ACC112 (cell line): Measurements from ENCODE around the gene GDF9.

Experiments
- H2AFZ ChIP-seq: fragments of 200-600 bp; sonication (generic); one replicate; pipeline ENCODE4 v1.6.0; 2017; ENCODE audit warnings: antibody characterized with exemption, low read length; ENCODE audit not compliant: unreplicated experiment
- H3K27ac ChIP-seq: fragments of 200-600 bp; sonication (generic); 2 replicates; pipeline ENCODE4 v1.5.1; 2014; ENCODE audit warnings: low read depth, mild to moderate bottlenecking, antibody characterized with exemption, low read length, moderate library complexity
- H3K27me3 ChIP-seq: fragments of 200-600 bp; sonication (generic); 2 replicates; pipeline ENCODE4 v1.6.1; 2014; ENCODE audit warnings: mild to moderate bottlenecking, antibody characterized with exemption, low read length, moderate library complexity, mixed read lengths; ENCODE audit not compliant: insufficient read depth
- H3K36me3 ChIP-seq: fragments of 200-600 bp; sonication (generic); 2 replicates; pipeline ENCODE4 v1.6.1; 2016; ENCODE audit warnings: mild to moderate bottlenecking, antibody characterized with exemption, low read length, moderate library complexity, mixed read lengths; ENCODE audit not compliant: insufficient read depth
- H3K4me1 ChIP-seq: fragments of 200-600 bp; sonication (generic); one replicate; pipeline ENCODE4 v1.6.1; 2016; ENCODE audit warnings: low read length, mixed read lengths; ENCODE audit not compliant: insufficient read depth, unreplicated experiment, control insufficient read depth
- H3K4me3 ChIP-seq: fragments of 200-600 bp; sonication (generic); 2 replicates; pipeline ENCODE4 v1.5.1; 2014; ENCODE audit warnings: mild to moderate bottlenecking, low read depth, low read length
- H3K79me2 ChIP-seq: fragments of 200-600 bp; sonication (generic); one replicate; pipeline ENCODE4 v1.6.0; 2016; ENCODE audit warnings: low read length; ENCODE audit not compliant: control insufficient read depth, unreplicated experiment, insufficient read depth

The GDF9 gene

GRCh38 chr5:132873119-132873929 lies 7.1 kb upstream of the GDF9 start, which contains the start of gene LEAP2:
TSS of gene LEAP2 (plus strand) at chr5:132873668. CDS start at chr5:132873695, 27 bp downstream.
- Histone ChIP-seq H3K4me1 (peaks cover 8% of the 10 kb centered on the region), H3K27me3 (no peaks in the 10 kb centered on the region), H3K79me2 (peaks cover 3% of the 10 kb centered on the region), H2AFZ (no peak within 1 kb of the TSS), H3K36me3 (peaks cover 18% of the 10 kb centered on the region), H3K27ac (no peak within 1 kb of the TSS), H3K4me3 (no peak within 1 kb of the TSS)

DNA sequence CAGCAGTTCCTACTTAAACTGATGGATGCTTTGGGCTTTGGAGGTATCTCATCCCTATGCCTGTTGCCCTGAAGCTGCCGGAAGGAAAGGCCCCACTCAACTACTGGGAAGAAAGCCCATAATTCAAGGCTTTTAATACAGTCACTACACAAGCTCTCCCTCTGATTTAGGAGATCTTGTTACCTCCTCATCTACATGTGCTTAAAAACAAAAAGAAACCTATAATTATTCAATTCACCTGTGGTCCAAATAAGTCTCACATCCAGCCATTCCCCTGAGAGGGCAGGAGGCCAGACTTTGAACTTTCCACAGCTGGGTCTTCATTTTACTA lies 6.5 kb upstream of the GDF9 start:
- H3K4me1 ChIP-seq = peaks cover 3% of the 10 kb centered on the region
- H3K79me2 ChIP-seq = peaks cover 4% of the 10 kb centered on the region
- peaks cover 12% of the 10 kb centered on the region for H3K36me3 ChIP-seq
- H3K4me3 ChIP-seq = no peak overlapping the region
- no peaks in the 10 kb centered on the region for H3K27me3 ChIP-seq
- no peak overlapping the region for H2AFZ ChIP-seq
- H3K27ac ChIP-seq = no peak overlapping the region

DNA sequence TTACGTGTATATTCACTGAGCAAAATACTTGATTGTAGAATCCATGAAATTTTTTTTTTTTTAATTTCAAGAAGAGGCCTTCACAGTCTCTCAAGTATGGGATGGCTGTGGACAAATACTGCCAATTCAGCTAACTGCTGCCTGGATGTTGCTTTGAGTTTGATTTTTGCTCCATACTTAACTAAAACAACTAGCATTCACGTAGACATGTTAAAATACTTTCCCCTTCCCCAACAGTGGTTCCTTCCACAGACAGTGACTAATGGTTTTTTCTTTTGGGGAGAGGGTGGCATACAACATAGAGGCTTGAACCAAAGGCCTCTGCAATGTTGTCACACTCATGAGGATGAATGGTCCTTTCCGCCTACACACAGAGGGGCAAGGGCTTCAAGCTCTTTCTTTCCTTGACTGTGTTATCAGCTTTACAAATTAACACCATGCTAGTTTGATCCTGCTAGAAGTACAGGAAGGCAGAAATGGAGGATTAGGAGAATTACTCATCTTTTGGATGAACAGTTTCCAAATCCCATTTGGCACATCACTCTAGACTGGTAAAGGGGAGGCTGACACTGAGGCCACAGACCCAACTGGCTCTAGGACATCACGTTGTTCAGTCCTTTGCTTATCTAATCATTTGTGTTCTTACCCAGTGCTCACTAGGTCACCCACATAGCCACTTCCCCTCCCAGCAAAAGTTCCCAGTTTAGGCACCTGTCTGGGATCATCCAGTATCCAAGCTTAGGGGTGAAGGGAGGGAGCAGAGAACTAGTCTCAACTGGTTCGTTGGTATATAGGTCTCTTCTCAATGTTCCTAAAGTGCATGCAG lies 5.4 kb upstream of the GDF9 start:
- Histone ChIP-seq H2AFZ (no peak overlapping the region), H3K79me2 (peaks cover 15% of the 10 kb centered on the region), H3K4me3 (no peak overlapping the region), H3K36me3 (peaks cover 2% of the 10 kb centered on the region), H3K27ac (no peak overlapping the region), H3K4me1 (peaks cover 6% of the 10 kb centered on the region), H3K27me3 (no peaks in the 10 kb centered on the region)

GRCh38 chr5:132870801-132871200 lies 4.5 kb upstream of the GDF9 start:
- H3K27ac ChIP-seq = no peak overlapping the region

DNA sequence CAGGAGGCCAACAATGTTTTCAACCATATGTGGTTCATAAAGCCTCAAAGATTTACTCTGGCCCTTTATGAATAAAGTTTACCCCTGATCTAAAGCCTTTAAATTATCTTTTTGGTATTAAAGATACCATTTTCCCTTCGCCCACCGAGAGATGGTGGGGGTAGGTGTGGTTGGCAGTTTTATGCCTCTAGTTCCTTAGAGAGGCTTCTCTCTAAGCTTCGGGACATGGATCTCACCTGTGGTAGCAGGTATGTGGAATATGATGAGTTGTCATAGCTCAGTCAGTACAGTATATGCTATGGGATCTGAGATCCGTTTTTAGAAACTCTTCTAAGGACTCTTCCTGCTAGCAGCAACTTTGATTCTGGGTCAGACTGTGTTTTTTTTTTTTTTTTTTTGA lies 2.5 kb upstream of the GDF9 start:
- Histone ChIP-seq H3K36me3 (peaks cover under 1% of the 10 kb centered on the region), H3K27ac (no peak overlapping the region), H3K27me3 (no peaks in the 10 kb centered on the region), H3K4me1 (peaks cover 12% of the 10 kb centered on the region), H3K79me2 (peaks cover 15% of the 10 kb centered on the region), H2AFZ (no peak overlapping the region), H3K4me3 (no peak overlapping the region)

More at GRCh38 chr5:132870801-132871200, 4.5 kb upstream of the GDF9 start:
- Histone ChIP-seq H3K36me3 (peaks cover 2% of the 10 kb centered on the region), H3K27me3 (no peaks in the 10 kb centered on the region), H3K79me2 (peaks cover 15% of the 10 kb centered on the region), H2AFZ (no peak overlapping the region), H3K4me1 (peaks cover 6% of the 10 kb centered on the region), H3K4me3 (no peak overlapping the region)

- H2AFZ ChIP-seq = peak overlapping the region; percentile 61
- peak overlapping the region; percentile 93 for H3K4me3 ChIP-seq
- H3K4me1 ChIP-seq = peaks cover 12% of the 10 kb centered on the region
- no peaks in the 10 kb centered on the region; the same call in 1 of the 2 replicates for H3K36me3 ChIP-seq
- peaks cover 15% of the 10 kb centered on the region for H3K79me2 ChIP-seq
- peak overlapping the region; percentile 69 for H3K27ac ChIP-seq
- H3K27me3 ChIP-seq = no peaks in the 10 kb centered on the region
Observed at GRCh38 chr5:132867046-132867451, 780 bp upstream of the GDF9 start.

- Histone ChIP-seq H3K27me3 (no peaks in the 10 kb centered on the region), H3K4me3 (peak overlapping the region; percentile 93), H3K79me2 (peaks cover 15% of the 10 kb centered on the region), H2AFZ (peak overlapping the region; percentile 92), H3K27ac (peak overlapping the region; percentile 70), H3K4me1 (peaks cover 12% of the 10 kb centered on the region), H3K36me3 (no peaks in the 10 kb centered on the region; the same call in 1 of the 2 replicates)
Observed at GRCh38 chr5:132865668-132866341, 464 bp downstream of the GDF9 start.

GRCh38 chr5:132860742-132861141 lies 5.5 kb downstream of the GDF9 start:
- peaks cover 5% of the 10 kb centered on the region for H3K4me1 ChIP-seq
- no peak overlapping the region for H3K27ac ChIP-seq
- H3K4me3 ChIP-seq = no peak overlapping the region
- no peaks in the 10 kb centered on the region for H3K79me2 ChIP-seq
- no peak overlapping the region for H2AFZ ChIP-seq
- H3K36me3 ChIP-seq = no peaks in the 10 kb centered on the region
- H3K27me3 ChIP-seq = no peaks in the 10 kb centered on the region

DNA sequence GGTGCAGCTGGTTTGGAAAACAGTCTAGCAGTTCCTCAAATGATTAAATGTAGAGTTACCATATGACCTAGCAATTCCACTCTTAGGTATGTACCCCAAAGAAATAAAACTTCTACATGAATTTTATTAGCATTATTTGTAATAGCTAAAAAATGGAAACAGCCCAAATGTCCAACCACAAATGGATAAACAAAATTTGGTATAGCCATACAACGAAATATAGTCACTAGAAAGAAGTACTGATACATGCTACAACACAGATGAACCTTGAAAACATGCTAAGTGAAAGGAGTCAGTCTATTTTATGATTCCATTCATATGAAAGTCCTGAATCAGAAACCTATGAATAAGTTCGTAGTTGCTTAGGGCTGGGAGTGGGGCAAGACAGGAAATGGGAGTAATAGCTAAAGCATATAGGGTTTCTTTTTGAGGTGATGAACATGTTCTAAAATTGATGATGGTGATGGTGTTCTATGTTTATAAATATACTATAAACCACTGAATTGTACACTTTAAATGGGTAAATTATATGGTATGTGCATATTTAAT lies 6.3 kb downstream of the GDF9 start:
- no peaks in the 10 kb centered on the region for H3K27me3 ChIP-seq
- no peak overlapping the region for H2AFZ ChIP-seq
- H3K79me2 ChIP-seq = no peaks in the 10 kb centered on the region
- no peak overlapping the region for H3K4me3 ChIP-seq
- no peak overlapping the region for H3K27ac ChIP-seq
- H3K4me1 ChIP-seq = no peaks in the 10 kb centered on the region
- no peaks in the 10 kb centered on the region for H3K36me3 ChIP-seq

GRCh38 chr5:132856011-132856410 lies 10.3 kb downstream of the GDF9 start:
- no peak overlapping the region for H2AFZ ChIP-seq
- H3K4me1 ChIP-seq = no peaks in the 10 kb centered on the region
- no peak overlapping the region for H3K27ac ChIP-seq
- H3K4me3 ChIP-seq = no peak overlapping the region
- H3K27me3 ChIP-seq = no peaks in the 10 kb centered on the region
- H3K36me3 ChIP-seq = no peaks in the 10 kb centered on the region
- H3K79me2 ChIP-seq = no peaks in the 10 kb centered on the region
